Measurements from ENCODE around the gene ELOF1. TPM values are rescaled to one million over a fixed set of nuclear protein-coding genes. Genes with fewer than 3 reads are reported as not detected.
A peak's percentile ranks its signal among the peaks of the same experiment; 100 is the strongest.

The ELOF1 gene
- total and polyA plus RNA-seq, 2 of the 13 experiments (the other 11 are each of a cell fraction or from before 2014, with no cell fraction given), result 14.5 to 43.2 TPM

DNA sequence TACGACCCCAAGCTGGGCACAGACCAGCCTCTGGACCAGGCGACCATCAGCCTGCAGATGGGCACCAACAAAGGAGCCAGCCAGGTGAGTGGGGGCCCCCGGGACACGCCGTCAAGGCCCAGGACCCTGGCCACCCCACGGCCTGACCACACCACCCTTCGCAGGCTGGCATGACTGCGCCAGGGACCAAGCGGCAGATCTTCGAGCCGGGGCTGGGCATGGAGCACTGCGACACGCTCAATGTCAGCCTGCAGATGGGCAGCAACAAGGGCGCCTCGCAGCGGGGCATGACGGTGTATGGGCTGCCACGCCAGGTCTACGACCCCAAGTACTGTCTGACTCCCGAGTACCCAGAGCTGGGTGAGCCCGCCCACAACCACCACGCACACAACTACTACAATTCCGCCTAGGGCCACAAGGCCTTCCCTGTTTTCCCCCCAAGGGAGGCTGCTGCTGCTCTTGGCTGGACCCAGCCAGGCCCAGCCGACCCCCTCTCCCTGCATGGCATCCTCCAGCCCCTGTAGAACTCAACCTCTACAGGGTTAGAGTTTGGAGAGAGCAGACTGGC lies 9.6 kb downstream of the ELOF1 start:
- Histone ChIP-seq H3K4me1 (ENCODE audit: insufficient read depth, low read length) (peaks cover 12% of the 10 kb centered on the region), H3K36me3 (replicated peaks in 1 of 2; ENCODE audit: control insufficient read depth in 1 of 2, insufficient read depth in 2 of 2, low read length in 2 of 2) (peaks cover 4 to 8% of the 10 kb centered on the region in 2 experiments; a peak in 3 of 5 replicates), H3K4me2 (ENCODE audit: low read depth, low read length) (no peak overlapping the region), H3K9ac (ENCODE audit: insufficient read depth, low read depth, low read length) (no peak overlapping the region), H3K27ac (ENCODE audit: extremely low read length, insufficient read depth, low read length) (no peak overlapping the region), H3K79me2 (ENCODE audit: insufficient read depth, low read length) (no peaks in the 10 kb centered on the region), H3K9me3 (ENCODE audit: low read length) (no peaks in the 10 kb centered on the region), H3K4me3 (replicated peaks in 1 of 3; ENCODE audit: insufficient read depth in 1 of 3, low read depth in 2 of 3, low read length in 3 of 3) (no peak overlapping the region), H2AFZ (ENCODE audit: low read length) (no peak overlapping the region), H4K20me1 (ENCODE audit: insufficient read depth, low read length) (no peaks in the 10 kb centered on the region), H3K27me3 (ENCODE audit: control insufficient read depth in 1 of 2, insufficient read depth in 2 of 2, low read length in 2 of 2) (no peaks in the 10 kb centered on the region)
- CTCF ChIA-PET (ENCODE audit: low intra/inter-chr PET ratio, low total read pairs), result no interaction called here
- 79% methylated on average over 14 of the region's 24 CpGs for WGBS (ENCODE audit: low lambda C conversion rate)
- DNase-seq (ENCODE audit: low spot score) (no peak), ATAC-seq (no peak; the same call in 2 of the 3 replicates), FAIRE-seq (no peak)
- in situ Hi-C loops (cut with HindIII; ENCODE audit: extremely low pct_ligation_motif_present, low pct_unique_long_range_greater_than_20kb) (no loop called here), intact Hi-C loops (cut with micrococcal nuclease; ENCODE audit: unreplicated experiment) (no loop called here)
- POLR2A ChIA-PET, result no interaction called here
- BruUV-seq (replicated peaks), result no TSS peak
- TF ChIP-seq, protein P1, sequence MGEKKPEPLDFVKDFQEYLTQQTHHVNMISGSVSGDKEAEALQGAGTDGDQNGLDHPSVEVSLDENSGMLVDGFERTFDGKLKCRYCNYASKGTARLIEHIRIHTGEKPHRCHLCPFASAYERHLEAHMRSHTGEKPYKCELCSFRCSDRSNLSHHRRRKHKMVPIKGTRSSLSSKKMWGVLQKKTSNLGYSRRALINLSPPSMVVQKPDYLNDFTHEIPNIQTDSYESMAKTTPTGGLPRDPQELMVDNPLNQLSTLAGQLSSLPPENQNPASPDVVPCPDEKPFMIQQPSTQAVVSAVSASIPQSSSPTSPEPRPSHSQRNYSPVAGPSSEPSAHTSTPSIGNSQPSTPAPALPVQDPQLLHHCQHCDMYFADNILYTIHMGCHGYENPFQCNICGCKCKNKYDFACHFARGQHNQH (CRISPR knock-in tag; IDR thresholded peaks at IDR 0.05), result no peak
- 0 out of 2 replicates have a peak, but pooled peaks have one; percentile 59 for TF ChIP-seq HNRNPL (IDR thresholded peaks at IDR 0.05; ENCODE audit: low read depth, low read length)

DNA sequence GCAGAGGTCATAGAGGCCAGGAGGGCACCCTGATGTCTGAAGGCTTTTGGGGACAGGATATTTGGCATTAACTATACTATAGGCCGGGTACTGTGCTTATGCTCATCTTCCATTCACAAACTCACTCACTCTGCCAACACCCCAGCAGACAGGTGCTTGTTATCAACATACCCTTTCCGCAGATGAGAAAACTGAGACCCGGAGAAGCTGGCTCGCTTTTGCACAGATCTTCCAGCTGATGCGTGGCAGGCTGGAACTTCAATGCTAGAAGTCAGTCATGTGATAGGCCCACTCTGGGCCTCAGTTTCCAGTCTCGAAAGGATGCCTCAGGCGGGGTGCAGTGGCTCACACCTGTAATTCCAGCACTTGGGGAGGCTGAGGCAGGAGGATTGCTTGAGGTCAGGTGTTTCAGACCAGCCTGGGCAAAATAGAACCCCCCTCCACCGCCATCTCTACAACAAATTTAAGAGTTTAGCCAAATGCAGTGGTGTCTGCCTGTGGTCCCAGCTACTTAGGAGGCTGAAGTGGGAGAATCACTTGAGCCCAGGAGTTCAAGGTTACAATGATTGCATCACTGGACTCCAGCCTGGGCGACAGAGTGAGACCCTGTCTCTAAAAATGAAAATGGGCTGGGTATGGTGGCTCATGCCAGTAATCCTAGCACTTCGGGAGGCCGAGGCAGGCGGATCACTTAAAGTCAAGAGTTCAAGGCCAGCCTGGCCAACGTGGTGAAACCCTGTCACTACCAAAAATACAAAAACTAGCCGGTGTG lies 10.9 kb downstream of the ELOF1 start:
- Histone ChIP-seq H3K9ac (ENCODE audit: insufficient read depth, low read depth, low read length) (no peak overlapping the region), H3K27ac (ENCODE audit: extremely low read length, insufficient read depth, low read length) (no peak overlapping the region), H3K4me3 (replicated peaks in 1 of 3; ENCODE audit: insufficient read depth in 1 of 3, low read depth in 2 of 3, low read length in 3 of 3) (no peak overlapping the region), H3K9me3 (ENCODE audit: low read length) (no peaks in the 10 kb centered on the region), H2AFZ (ENCODE audit: low read length) (no peak overlapping the region), H3K4me2 (ENCODE audit: low read depth, low read length) (peak overlapping the region; percentile 18; the same call in 1 of the 2 replicates), H4K20me1 (ENCODE audit: insufficient read depth, low read length) (no peaks in the 10 kb centered on the region), H3K36me3 (replicated peaks in 1 of 2; ENCODE audit: control insufficient read depth in 1 of 2, insufficient read depth in 2 of 2, low read length in 2 of 2) (no peaks in the 10 kb centered on the region; a peak in 3 of 5 replicates), H3K79me2 (ENCODE audit: insufficient read depth, low read length) (no peaks in the 10 kb centered on the region), H3K4me1 (ENCODE audit: insufficient read depth, low read length) (peaks cover 12% of the 10 kb centered on the region), H3K27me3 (ENCODE audit: control insufficient read depth in 1 of 2, insufficient read depth in 2 of 2, low read length in 2 of 2) (no peaks in the 10 kb centered on the region)
- POLR2A ChIA-PET, result interaction anchor here (1.3 to 1.4 kb wide), 2 partner anchors 11 to 12 kb away, joined by 3 to 7 read pairs; partner anchors contain the start of gene ELOF1
- intact Hi-C loops (cut with micrococcal nuclease; ENCODE audit: unreplicated experiment) (no loop called here), in situ Hi-C loops (cut with HindIII; ENCODE audit: extremely low pct_ligation_motif_present, low pct_unique_long_range_greater_than_20kb) (no loop called here)
- 40% methylated on average over 13 of the region's 14 CpGs for WGBS (ENCODE audit: low lambda C conversion rate)
- no peak for ATAC-seq
- DNase-seq (ENCODE audit: low spot score), result no peak
- no peak for FAIRE-seq
- BruUV-seq (replicated peaks), result no TSS peak
- CTCF ChIA-PET (ENCODE audit: low intra/inter-chr PET ratio, low total read pairs), result no interaction called here
- TF ChIP-seq CEBPG (CRISPR knock-in tag; IDR thresholded peaks at IDR 0.05) (peak; percentile 79), GATAD2A (CRISPR knock-in tag; IDR thresholded peaks at IDR 0.05) (0 out of 2 replicates have a peak, but pooled peaks have one; percentile 36), PHF8 (CRISPR knock-in tag; IDR thresholded peaks at IDR 0.05) (no peak), ZNF121 (CRISPR knock-in tag; IDR thresholded peaks at IDR 0.05) (peak; percentile 88), HNF4A (CRISPR knock-in tag; IDR thresholded peaks at IDR 0.05) (peak; percentile 43; the same call in 1 of the 2 replicates), KDM5B (CRISPR knock-in tag; IDR thresholded peaks at IDR 0.05; ENCODE audit: borderline replicate concordance) (0 out of 2 replicates have a peak, but pooled peaks have one; percentile 38), ATF3 (CRISPR knock-in tag; IDR thresholded peaks at IDR 0.05) (peak; percentile 51; the same call in 1 of the 2 replicates), BHLHE40 (IDR thresholded peaks at IDR 0.05; ENCODE audit: low read length) (no peak), RARA (CRISPR knock-in tag; IDR thresholded peaks at IDR 0.05) (peak; percentile 60)
- TF ChIP-seq, protein P2, sequence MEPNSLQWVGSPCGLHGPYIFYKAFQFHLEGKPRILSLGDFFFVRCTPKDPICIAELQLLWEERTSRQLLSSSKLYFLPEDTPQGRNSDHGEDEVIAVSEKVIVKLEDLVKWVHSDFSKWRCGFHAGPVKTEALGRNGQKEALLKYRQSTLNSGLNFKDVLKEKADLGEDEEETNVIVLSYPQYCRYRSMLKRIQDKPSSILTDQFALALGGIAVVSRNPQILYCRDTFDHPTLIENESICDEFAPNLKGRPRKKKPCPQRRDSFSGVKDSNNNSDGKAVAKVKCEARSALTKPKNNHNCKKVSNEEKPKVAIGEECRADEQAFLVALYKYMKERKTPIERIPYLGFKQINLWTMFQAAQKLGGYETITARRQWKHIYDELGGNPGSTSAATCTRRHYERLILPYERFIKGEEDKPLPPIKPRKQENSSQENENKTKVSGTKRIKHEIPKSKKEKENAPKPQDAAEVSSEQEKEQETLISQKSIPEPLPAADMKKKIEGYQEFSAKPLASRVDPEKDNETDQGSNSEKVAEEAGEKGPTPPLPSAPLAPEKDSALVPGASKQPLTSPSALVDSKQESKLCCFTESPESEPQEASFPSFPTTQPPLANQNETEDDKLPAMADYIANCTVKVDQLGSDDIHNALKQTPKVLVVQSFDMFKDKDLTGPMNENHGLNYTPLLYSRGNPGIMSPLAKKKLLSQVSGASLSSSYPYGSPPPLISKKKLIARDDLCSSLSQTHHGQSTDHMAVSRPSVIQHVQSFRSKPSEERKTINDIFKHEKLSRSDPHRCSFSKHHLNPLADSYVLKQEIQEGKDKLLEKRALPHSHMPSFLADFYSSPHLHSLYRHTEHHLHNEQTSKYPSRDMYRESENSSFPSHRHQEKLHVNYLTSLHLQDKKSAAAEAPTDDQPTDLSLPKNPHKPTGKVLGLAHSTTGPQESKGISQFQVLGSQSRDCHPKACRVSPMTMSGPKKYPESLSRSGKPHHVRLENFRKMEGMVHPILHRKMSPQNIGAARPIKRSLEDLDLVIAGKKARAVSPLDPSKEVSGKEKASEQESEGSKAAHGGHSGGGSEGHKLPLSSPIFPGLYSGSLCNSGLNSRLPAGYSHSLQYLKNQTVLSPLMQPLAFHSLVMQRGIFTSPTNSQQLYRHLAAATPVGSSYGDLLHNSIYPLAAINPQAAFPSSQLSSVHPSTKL (CRISPR knock-in tag; IDR thresholded peaks at IDR 0.05), result peak; percentile 22; the same call in 1 of the 2 replicates
